Prostate gland (tissue), 2 donors: ENCODE results near the gene ANP32B. TPM values are rescaled to one million over a fixed set of nuclear protein-coding genes. Genes with fewer than 3 reads are reported as not detected.

Source experiments
- DNase-seq: peaks from one replicate; pipeline ENCODE4 v3.0.0-alpha.2; 2019; ENCODE audit warnings: low spot score
- H3K27ac ChIP-seq, 2 donors: fragments of 200-600 bp; sonication (generic); 2 replicates each; pipeline ENCODE4 v1.5.1; 2017 to 2019
- H3K27me3 ChIP-seq: fragments of 200-600 bp; sonication (generic); replicated peaks from 2 replicates; pipeline ENCODE4 v1.5.1; 2019; ENCODE audit not compliant: insufficient read depth
- H3K36me3 ChIP-seq, 2 donors: fragments of 200-600 bp; sonication (generic); 1 replicate in 1 of 2; 2 replicates in 1 of 2; pipeline versions ENCODE4 v1.5.1 to v1.8.1; 2017 to 2019
- H3K4me1 ChIP-seq: fragments of 200-600 bp; sonication (generic); replicated peaks from 2 replicates; pipeline ENCODE4 v1.5.1; 2019
- H3K4me3 ChIP-seq, 2 donors: fragments of 200-600 bp; sonication (generic); 2 replicates each; pipeline ENCODE4 v1.5.1; 2017 to 2019
- H3K9me3 ChIP-seq: fragments of 200-600 bp; sonication (generic); 2 replicates; pipeline ENCODE4 v1.5.1; 2017
- POLR2A ChIP-seq: fragments of 450-650 bp; IDR thresholded peaks from one replicate; pipeline ENCODE4 v1.6.1; 2016; ENCODE audit warnings: antibody characterized with exemption, mild to moderate bottlenecking
- POLR2AphosphoS5 ChIP-seq: sonication (generic); formaldehyde crosslinking; IDR thresholded peaks from one replicate; pipeline ENCODE4 v1.6.1; 2017; ENCODE audit warnings: antibody characterized with exemption
- WGBS: methylation state at CpG from one replicate; pipeline ENCODE4 v1.1.5; 2018; 5-methylcytosine and 5-hydroxymethylcytosine counted together
- intact Hi-C: fragments of 100-400 bp; cut with DNase I; formaldehyde crosslinking; loops from one replicate; pipeline ENCODE4 v1.14.2; 2022
- total RNA-seq, 2 donors: library from RNA; depleted of rRNA; stranded (reverse); fragments of >200 nt; gene quantifications; one replicate each; pipeline ENCODE4 v1.1.0, GENCODE V29; 2016
- TF ChIP-seq, protein P1 (sequence below), 4 experiments: fragments of 200-600 bp in 2 of 4; fragments of 450-650 bp in 2 of 4; sonication (generic) in 2 of 4; IDR thresholded peaks; 1 replicate in 3 of 4; 2 replicates in 1 of 4; pipeline ENCODE4 v1.5.1; 2016 to 2019; ENCODE audit warnings: antibody characterized with exemption in 4 of 4, mild to moderate bottlenecking in 2 of 4, moderate library complexity in 2 of 4

The ANP32B gene
- total RNA-seq, 2 donors from 2014 or later, result 22.5 to 25.1 TPM

DNA sequence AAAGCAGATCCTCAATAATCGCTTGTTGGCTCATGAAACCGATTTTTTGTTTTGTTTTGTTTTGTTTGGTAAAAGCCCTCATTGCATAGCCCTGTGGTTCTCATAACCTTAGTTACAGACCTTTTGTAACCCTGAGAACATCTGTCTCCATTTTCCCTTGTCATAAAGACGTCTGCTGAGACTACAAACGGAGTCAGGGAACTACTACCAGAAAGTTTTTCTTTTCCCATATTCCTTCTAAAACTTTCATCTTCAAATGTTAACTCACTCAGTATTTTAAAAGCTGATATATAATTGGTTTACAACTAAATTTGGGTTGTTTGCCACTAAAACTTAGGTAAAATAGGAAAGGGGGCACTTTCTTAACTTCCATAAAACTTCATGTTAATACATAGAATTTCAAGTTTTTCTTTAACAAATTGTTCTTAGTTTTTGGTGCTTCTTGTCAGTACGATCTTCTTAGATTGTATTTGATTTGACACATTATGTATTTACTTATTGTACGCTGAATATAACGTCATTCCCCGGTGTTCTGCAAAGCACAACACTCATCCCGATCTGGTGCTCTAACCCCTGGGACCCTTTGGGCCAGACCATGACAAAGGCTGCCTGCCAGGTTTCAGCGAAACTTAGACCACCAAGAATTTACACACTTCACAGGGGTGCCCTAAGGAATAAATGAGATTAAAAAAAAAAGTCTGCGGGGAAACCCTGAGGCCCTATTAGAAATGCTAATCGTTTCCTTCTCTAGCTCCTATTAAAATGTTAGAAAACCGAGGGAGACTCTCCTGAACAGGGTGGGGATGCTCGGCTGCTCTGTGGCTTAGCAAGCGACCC, 1.1 kb upstream of the ANP32B start:
- no peaks in the 10 kb centered on the region for H3K36me3 ChIP-seq

DNA sequence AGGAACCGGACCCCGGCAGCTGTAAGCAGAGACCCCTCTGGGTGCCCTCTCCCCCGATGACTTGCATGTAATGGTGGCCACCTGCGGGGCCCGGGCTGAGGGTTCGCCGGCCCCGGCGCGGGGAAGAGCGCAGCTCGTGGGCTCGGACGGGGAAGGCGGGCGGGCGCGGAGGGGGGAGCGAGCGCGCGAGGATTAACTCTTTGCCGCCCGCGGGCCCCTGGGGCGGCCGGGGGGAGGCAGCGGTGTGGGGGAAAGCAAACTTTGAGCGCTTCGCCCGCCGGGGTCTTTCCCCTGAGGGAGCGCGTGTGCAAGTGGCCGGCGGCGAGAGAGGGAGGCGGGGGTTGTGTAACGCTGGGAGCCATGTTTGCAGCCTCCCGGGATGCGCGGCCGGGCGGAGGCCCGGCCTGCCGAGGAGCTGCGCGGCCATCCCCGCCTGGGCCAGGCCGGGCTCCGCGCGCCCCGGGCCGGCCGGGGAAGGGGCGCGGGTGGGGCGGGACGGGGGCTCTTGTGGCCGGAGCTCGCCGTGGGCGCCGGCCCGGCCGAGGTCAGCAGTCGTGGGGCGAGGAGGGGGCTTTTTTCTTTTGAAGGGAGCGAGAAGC, 547 bp downstream of the ANP32B start:
- whole genome bisulfite sequencing, result 0% methylated on average over 40 of the region's 70 CpGs
- DNase-seq, result peak; percentile 56
- intact Hi-C loops, result loop anchor here (2.0 kb wide), 1 partner anchor 61 kb away; the partner anchor contains the start of gene TRMO
- Histone ChIP-seq H3K36me3 (no peaks in the 10 kb centered on the region), H3K27me3 (no peaks in the 10 kb centered on the region), H3K4me3 (peak overlapping the region; percentile 95 to 97), H3K27ac (peak overlapping the region; percentile 97 to 99), H3K9me3 (no peaks in the 10 kb centered on the region), H3K4me1 (peaks cover 9% of the 10 kb centered on the region)
- TF ChIP-seq POLR2A, result no peak
- TF ChIP-seq POLR2AphosphoS5, result no peak
- TF ChIP-seq, protein P1, sequence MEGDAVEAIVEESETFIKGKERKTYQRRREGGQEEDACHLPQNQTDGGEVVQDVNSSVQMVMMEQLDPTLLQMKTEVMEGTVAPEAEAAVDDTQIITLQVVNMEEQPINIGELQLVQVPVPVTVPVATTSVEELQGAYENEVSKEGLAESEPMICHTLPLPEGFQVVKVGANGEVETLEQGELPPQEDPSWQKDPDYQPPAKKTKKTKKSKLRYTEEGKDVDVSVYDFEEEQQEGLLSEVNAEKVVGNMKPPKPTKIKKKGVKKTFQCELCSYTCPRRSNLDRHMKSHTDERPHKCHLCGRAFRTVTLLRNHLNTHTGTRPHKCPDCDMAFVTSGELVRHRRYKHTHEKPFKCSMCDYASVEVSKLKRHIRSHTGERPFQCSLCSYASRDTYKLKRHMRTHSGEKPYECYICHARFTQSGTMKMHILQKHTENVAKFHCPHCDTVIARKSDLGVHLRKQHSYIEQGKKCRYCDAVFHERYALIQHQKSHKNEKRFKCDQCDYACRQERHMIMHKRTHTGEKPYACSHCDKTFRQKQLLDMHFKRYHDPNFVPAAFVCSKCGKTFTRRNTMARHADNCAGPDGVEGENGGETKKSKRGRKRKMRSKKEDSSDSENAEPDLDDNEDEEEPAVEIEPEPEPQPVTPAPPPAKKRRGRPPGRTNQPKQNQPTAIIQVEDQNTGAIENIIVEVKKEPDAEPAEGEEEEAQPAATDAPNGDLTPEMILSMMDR (IDR thresholded peaks at IDR 0.05), result no peak

More for the DNA sequence above, 1.1 kb upstream of the ANP32B start:
- no peak for DNase-seq
- no peaks in the 10 kb centered on the region for H3K9me3 ChIP-seq
- peaks cover 9% of the 10 kb centered on the region for H3K4me1 ChIP-seq
- 42% methylated on average over 15 of the region's 15 CpGs for WGBS
- no peaks in the 10 kb centered on the region for H3K27me3 ChIP-seq
- TF ChIP-seq POLR2AphosphoS5, result no peak
- no peak for TF ChIP-seq POLR2A
- TF ChIP-seq, protein P1 (IDR thresholded peaks at IDR 0.05), result no peak
- peak overlapping the region; percentile 95 to 97 for H3K4me3 ChIP-seq
- intact Hi-C loops, result loop anchor here (2.0 kb wide), 1 partner anchor 59 kb away; the partner anchor contains the start of gene TRMO
- peak overlapping the region; percentile 97 to 99 for H3K27ac ChIP-seq

DNA sequence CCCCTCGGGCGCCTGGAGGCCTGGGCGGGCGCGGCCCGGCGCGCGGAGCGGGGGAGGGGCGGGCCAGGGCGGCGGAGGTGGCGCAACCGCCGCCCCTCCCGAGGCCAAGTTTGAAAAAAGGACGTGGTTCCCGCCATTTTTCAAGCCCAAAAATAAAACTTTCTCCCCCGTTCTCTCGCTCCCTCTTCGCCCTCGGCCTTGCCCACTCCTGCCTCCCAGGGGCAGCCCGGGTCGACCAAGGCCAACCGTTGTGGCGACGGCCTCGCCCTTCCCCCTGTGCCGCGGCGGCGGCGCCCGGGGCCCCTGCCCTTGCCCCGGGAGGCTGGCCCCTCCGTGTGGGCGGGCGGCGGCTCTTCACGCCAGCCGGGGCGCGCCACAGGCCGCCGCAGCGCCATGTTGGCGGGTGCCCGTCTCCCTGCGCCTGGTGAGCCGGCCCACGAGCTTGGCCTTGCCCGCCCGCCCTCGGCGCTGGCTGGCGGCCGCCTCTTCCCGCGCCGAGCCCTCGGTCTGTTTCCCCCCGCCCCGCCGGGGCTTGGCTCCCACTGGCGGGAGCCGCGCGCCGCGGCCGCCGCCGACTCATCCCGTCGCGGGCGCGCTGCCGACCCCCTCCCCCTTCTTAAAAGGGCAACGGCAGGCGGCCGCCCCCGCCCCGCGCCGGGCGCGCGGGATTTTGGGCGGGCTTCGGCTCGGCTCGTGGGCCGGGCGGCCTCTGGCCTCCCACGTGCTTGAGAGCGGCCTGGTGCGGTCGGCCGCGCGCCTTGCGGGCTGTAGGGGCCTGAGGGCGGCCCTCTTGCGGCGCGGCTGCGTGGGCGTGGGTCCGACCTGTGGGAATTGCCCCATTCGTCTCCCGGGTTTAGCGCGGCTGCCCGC, 1.3 kb downstream of the ANP32B start:
- 0% methylated on average over 33 of the region's 116 CpGs for WGBS
- no peaks in the 10 kb centered on the region for H3K36me3 ChIP-seq
- H3K27ac ChIP-seq, result peak overlapping the region; percentile 97 to 99
- intact Hi-C loops, result loop anchor here (5.0 kb wide), 1 partner anchor 53 kb away; no protein-coding TSS in a partner anchor
- DNase-seq, result peak; percentile 67
- H3K4me1 ChIP-seq, result peaks cover 9% of the 10 kb centered on the region
- no peaks in the 10 kb centered on the region for H3K27me3 ChIP-seq
- peak overlapping the region; percentile 95 to 97 for H3K4me3 ChIP-seq
- TF ChIP-seq, protein P1 (IDR thresholded peaks at IDR 0.05), result peak in 1 of 4 experiments; percentile 9
- TF ChIP-seq POLR2AphosphoS5 (no peak), POLR2A (peak; percentile 65)
- no peaks in the 10 kb centered on the region for H3K9me3 ChIP-seq

DNA sequence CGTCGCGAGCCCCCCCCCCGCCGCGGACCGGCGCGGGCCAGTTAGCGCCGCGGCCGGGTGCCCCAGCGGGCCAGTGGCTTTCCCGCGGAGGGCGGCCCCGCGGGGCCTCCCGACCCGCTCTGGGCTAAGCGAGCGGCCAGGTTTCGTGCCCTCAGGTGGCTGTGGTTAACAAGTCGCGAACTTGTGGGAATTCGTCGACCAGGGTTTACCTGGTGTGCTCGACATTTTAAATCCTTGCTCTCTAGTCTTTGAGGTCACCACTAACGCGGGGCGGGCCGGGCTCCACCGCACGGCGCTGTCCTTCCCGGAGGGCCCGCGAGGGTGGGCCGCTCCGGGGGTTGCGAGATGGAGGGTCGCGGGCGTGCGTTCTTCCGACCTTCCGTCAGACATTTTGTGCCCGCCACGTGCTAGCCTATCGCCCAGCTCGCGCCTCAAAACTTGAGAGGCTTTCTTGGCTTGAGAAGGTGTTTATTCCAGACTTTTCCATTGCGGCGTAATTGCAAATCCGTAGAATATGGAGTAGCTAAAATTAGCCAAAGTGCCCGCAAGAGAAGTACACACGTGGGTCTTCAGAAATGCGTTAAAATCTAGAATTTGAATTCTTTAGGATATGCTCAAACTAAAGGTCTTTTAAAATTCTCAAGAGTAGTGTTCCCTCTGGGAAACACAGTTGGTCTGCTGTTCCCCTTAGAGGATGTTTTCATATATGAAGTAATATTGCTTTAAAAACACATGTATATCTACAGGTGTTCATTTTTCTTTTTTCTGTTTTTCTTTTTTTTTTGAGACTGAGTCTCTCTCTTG, 2.1 kb downstream of the ANP32B start:
- Histone ChIP-seq H3K4me3 (peak overlapping the region; percentile 95 to 97), H3K27ac (peak overlapping the region; percentile 97 to 99), H3K27me3 (no peaks in the 10 kb centered on the region), H3K9me3 (no peaks in the 10 kb centered on the region), H3K4me1 (peaks cover 9% of the 10 kb centered on the region), H3K36me3 (no peaks in the 10 kb centered on the region)
- WGBS, result 26% methylated on average over 50 of the region's 59 CpGs
- intact Hi-C loops, result loop anchor here (5.0 kb wide), 1 partner anchor 52 kb away; no protein-coding TSS in a partner anchor
- DNase-seq, result no peak
- TF ChIP-seq POLR2A (no peak), POLR2AphosphoS5 (no peak)
- TF ChIP-seq, protein P1 (IDR thresholded peaks at IDR 0.05), result no peak
